Osteoblast (primary cell): ENCODE measurements around the gene SCAI. TPM values are rescaled to one million over a fixed set of nuclear protein-coding genes. Genes with fewer than 3 reads are reported as not detected.

Experiments used
- DNase-seq: peaks from one replicate; pipeline ENCODE4 v3.0.0; 2011; ENCODE audit warnings: low spot score, mixed read lengths; ENCODE audit not compliant: insufficient read length; ENCODE audit errors: missing footprints
- H2AFZ ChIP-seq: 2 replicates; pipeline ENCODE4 v1.6.0; 2011; ENCODE audit warnings: mild to moderate bottlenecking, low read length
- H3K27ac ChIP-seq: 2 replicates; pipeline ENCODE4 v1.5.1; 2011; ENCODE audit warnings: mild to moderate bottlenecking, low read depth, low read length, moderate library complexity
- H3K27me3 ChIP-seq: 2 replicates; pipeline ENCODE4 v1.6.0; 2012; ENCODE audit warnings: mild to moderate bottlenecking, control low read depth, inconsistent platforms, low read length, moderate library complexity; ENCODE audit not compliant: insufficient read depth
- H3K36me3 ChIP-seq: 2 replicates; pipeline ENCODE4 v1.5.1; 2011; ENCODE audit warnings: mild to moderate bottlenecking, low read length, control low read depth, moderate library complexity; ENCODE audit not compliant: insufficient read depth
- H3K4me1 ChIP-seq: 2 replicates; pipeline ENCODE4 v1.5.1; 2011; ENCODE audit warnings: mild to moderate bottlenecking, low read length, control low read depth, moderate library complexity; ENCODE audit not compliant: insufficient read depth
- H3K4me2 ChIP-seq: 2 replicates; pipeline ENCODE4 v1.6.0; 2011; ENCODE audit warnings: mild to moderate bottlenecking, low read length; ENCODE audit not compliant: insufficient read depth
- H3K4me3 ChIP-seq: fragments of 200-600 bp; sonication (generic); 3 replicates; pipeline ENCODE4 v1.5.1; 2012; ENCODE audit warnings: mild to moderate bottlenecking, low read length, inconsistent platforms; ENCODE audit not compliant: insufficient read depth
- H3K79me2 ChIP-seq: 2 replicates; pipeline ENCODE4 v1.6.0; 2012; ENCODE audit warnings: mild to moderate bottlenecking, low read length, control low read depth, inconsistent platforms; ENCODE audit not compliant: insufficient read depth
- H3K9me3 ChIP-seq: 2 replicates; pipeline ENCODE4 v1.5.1; 2011; ENCODE audit warnings: low read depth, low read length, control low read depth
- H4K20me1 ChIP-seq: 2 replicates; pipeline ENCODE4 v1.6.0; 2012; ENCODE audit warnings: mild to moderate bottlenecking, low read length, control low read depth; ENCODE audit not compliant: insufficient read depth
- total RNA-seq: library from RNA; depleted of rRNA; stranded (reverse); fragments of >200 nt; gene quantifications from 2 replicates; pipeline ENCODE4 v1.2.3, GENCODE V29; 2012
- TF ChIP-seq, protein P1 (sequence below): IDR thresholded peaks from 2 replicates; pipeline ENCODE4 v1.5.1; 2011; ENCODE audit warnings: mild to moderate bottlenecking, low read depth, low read length, moderate library complexity; ENCODE audit errors: extremely low read depth

The SCAI gene
- total RNA-seq, 1 donor = 11.2 TPM

DNA sequence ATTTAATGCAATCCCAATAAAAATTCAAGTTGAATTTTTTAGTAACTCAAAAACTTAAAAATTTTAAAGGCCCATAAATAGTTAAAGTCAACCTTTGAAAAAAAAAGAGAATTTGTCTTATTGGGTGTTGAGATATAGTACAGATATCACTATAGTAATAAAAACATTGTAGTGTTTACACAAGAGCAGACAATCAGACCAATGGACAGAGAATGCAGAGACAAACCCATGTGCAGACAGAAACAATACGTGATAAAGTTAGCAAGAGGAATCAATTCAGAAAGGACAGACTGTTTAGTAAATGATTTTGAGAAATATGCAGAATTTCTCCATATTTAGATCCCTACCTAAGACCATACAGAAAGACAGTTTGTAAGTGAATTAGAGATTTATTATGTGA is 236.4 kb downstream of the SCAI start:
- H2AFZ ChIP-seq = no peak overlapping the region
- DNase-seq = no peak
- no peak overlapping the region for H3K4me2 ChIP-seq
- no peaks in the 10 kb centered on the region for H3K79me2 ChIP-seq
- no peaks in the 10 kb centered on the region for H3K9me3 ChIP-seq
- TF ChIP-seq, protein P1, sequence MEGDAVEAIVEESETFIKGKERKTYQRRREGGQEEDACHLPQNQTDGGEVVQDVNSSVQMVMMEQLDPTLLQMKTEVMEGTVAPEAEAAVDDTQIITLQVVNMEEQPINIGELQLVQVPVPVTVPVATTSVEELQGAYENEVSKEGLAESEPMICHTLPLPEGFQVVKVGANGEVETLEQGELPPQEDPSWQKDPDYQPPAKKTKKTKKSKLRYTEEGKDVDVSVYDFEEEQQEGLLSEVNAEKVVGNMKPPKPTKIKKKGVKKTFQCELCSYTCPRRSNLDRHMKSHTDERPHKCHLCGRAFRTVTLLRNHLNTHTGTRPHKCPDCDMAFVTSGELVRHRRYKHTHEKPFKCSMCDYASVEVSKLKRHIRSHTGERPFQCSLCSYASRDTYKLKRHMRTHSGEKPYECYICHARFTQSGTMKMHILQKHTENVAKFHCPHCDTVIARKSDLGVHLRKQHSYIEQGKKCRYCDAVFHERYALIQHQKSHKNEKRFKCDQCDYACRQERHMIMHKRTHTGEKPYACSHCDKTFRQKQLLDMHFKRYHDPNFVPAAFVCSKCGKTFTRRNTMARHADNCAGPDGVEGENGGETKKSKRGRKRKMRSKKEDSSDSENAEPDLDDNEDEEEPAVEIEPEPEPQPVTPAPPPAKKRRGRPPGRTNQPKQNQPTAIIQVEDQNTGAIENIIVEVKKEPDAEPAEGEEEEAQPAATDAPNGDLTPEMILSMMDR = no peak
- no peak overlapping the region for H3K27ac ChIP-seq
- peaks cover 3% of the 10 kb centered on the region for H4K20me1 ChIP-seq
- no peak overlapping the region for H3K4me3 ChIP-seq
- H3K36me3 ChIP-seq = peaks cover 36% of the 10 kb centered on the region
- H3K4me1 ChIP-seq = peaks cover under 1% of the 10 kb centered on the region
- no peaks in the 10 kb centered on the region for H3K27me3 ChIP-seq

DNA sequence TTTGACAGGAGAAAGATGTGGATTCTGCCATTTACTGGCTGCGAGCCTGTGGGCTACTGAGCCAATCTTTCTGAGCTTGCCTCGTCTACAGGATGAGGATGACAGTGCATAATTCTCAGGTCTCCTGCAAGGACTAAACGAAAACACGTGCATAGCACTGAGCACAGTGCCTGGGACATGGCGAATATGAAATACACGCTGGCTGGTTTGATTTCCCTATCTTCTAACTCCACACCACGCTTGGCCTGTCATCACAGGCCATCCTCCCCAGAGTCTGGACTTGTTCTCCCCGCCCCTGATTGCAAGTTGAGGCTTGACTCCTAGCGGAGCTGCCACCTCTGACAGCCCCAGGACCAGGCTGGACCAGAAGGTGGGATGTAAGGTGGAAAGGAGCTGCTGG is 243.5 kb downstream of the SCAI start:
- Histone ChIP-seq H3K27me3 (no peaks in the 10 kb centered on the region), H3K4me2 (no peak overlapping the region), H4K20me1 (peaks cover 3% of the 10 kb centered on the region), H3K9me3 (no peaks in the 10 kb centered on the region), H3K4me3 (no peak overlapping the region), H3K36me3 (peaks cover 45% of the 10 kb centered on the region), H2AFZ (no peak overlapping the region), H3K27ac (no peak overlapping the region), H3K4me1 (peaks cover 6% of the 10 kb centered on the region), H3K79me2 (no peaks in the 10 kb centered on the region)
- DNase-seq = no peak
- TF ChIP-seq, protein P1 = no peak

DNA sequence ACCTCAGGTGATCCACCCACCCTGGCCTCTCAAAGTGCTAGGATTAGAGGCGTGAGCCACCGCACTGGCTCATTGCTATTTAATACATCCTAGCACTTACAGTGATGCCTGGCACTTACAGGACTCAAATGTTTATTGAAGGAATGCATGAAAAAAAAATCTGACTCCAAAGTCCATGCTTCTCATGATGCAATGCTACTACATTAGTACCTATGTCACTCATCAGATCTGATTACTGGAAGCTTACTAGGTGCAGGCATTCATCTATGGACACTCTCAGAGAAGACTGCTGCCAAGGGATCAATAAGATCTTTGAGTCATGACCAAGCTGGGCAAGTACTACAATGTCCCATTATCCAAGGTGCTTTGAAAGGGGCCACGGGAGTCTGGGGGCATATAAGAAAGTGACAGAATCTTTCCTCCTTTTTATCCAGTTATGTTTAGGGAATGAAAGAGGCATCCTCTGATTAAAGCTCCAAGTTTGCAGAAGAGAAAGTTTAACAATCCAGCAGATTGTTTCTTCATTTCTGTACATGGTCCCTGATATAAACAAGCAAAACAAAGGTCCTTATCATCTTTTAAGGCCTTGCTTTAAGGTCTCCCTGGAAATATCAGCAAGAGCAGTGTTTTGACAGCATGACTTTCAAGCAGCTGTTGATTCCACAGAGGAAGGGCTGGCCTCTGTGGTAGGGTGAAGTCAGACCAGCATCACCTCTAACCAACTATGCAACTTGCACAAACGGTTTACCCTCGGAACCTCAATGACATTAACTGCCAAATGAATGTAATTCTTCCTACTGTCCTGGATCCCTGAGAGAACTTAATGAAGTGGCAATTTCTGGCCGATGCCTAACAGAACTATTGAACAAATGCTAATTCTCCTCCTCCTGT is 245.5 kb downstream of the SCAI start:
- Histone ChIP-seq H3K27ac (no peak overlapping the region), H3K79me2 (no peaks in the 10 kb centered on the region), H3K36me3 (peaks cover 54% of the 10 kb centered on the region), H4K20me1 (peaks cover 3% of the 10 kb centered on the region), H2AFZ (no peak overlapping the region), H3K27me3 (no peaks in the 10 kb centered on the region), H3K4me3 (no peak overlapping the region), H3K4me1 (peaks cover 6% of the 10 kb centered on the region), H3K9me3 (no peaks in the 10 kb centered on the region), H3K4me2 (no peak overlapping the region)
- peak; percentile 42 for DNase-seq
- TF ChIP-seq, protein P1 = no peak

DNA sequence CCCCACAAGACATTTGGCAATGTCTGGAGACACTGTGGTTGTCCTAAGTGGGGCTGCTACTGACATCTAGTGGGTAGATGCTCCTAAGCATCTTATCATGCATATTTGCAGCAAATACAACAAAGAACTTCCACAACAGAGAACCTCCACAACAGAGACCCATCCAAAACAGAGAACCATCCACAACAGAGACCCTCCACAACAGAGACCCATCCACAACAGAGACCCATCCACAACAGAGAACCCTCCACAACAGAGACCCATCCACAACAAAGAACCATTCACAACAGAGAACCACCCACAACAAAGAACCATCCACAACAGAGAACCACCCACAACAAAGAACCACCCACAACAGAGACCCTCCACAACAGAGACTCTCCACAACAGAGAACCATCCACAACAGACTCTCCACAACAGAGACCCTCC is 248.6 kb downstream of the SCAI start:
- H3K4me2 ChIP-seq = no peak overlapping the region
- peaks cover 51% of the 10 kb centered on the region for H3K36me3 ChIP-seq
- peak; percentile 32 for DNase-seq
- H4K20me1 ChIP-seq = peaks cover 3% of the 10 kb centered on the region
- H2AFZ ChIP-seq = no peak overlapping the region
- H3K27me3 ChIP-seq = no peaks in the 10 kb centered on the region
- H3K27ac ChIP-seq = no peak overlapping the region
- H3K79me2 ChIP-seq = no peaks in the 10 kb centered on the region
- TF ChIP-seq, protein P1 = peak; percentile 74
- no peak overlapping the region for H3K4me3 ChIP-seq
- no peaks in the 10 kb centered on the region for H3K4me1 ChIP-seq
- no peaks in the 10 kb centered on the region for H3K9me3 ChIP-seq
